Neural cell (in vitro differentiated cells): Measurements from ENCODE around the gene TMC7.

ENCODE experiments used
- CTCF ChIP-seq: fragments of 450-650 bp; IDR thresholded peaks from 2 replicates; pipeline ENCODE4 v1.5.1; 2014; ENCODE audit warnings: antibody characterized with exemption, mild to moderate bottlenecking, moderate library complexity; ENCODE audit not compliant: poor library complexity, severe bottlenecking
- EP300 ChIP-seq: fragments of 450-650 bp; conservative IDR thresholded peaks from 2 replicates; pipeline ENCODE4 v1.6.1; 2014; ENCODE audit warnings: antibody characterized with exemption, mild to moderate bottlenecking, moderate library complexity; ENCODE audit not compliant: poor library complexity, severe bottlenecking
- EZH2 ChIP-seq: fragments of 200-600, 300-800 bp; shearing (Covaris generic), sonication (generic); IDR thresholded peaks from 2 replicates; pipeline ENCODE4 v1.6.1; 2014; ENCODE audit warnings: antibody characterized with exemption, low read length, borderline replicate concordance, mild to moderate bottlenecking; ENCODE audit not compliant: insufficient read depth, poor library complexity, severe bottlenecking
- MXI1 ChIP-seq: fragments of 450-650 bp; conservative IDR thresholded peaks from 2 replicates; pipeline ENCODE4 v1.6.1; 2014; ENCODE audit warnings: antibody characterized with exemption, mild to moderate bottlenecking; ENCODE audit not compliant: poor library complexity, severe bottlenecking
- POLR2AphosphoS5 ChIP-seq: IDR thresholded peaks from 2 replicates; pipeline ENCODE4 v1.6.1; 2012
- RAD21 ChIP-seq: fragments of 450-650 bp; conservative IDR thresholded peaks from 2 replicates; pipeline ENCODE4 v1.6.1; 2014; ENCODE audit warnings: antibody characterized with exemption, mild to moderate bottlenecking, moderate library complexity
- REST ChIP-seq: IDR thresholded peaks from 2 replicates; pipeline ENCODE4 v1.6.1; 2012; ENCODE audit warnings: borderline replicate concordance
- SMC3 ChIP-seq: fragments of 450-650 bp; conservative IDR thresholded peaks from 2 replicates; pipeline ENCODE4 v1.6.1; 2014; ENCODE audit warnings: antibody characterized with exemption, mild to moderate bottlenecking, moderate library complexity; ENCODE audit not compliant: poor library complexity
- TAF1 ChIP-seq: IDR thresholded peaks from 2 replicates; pipeline ENCODE4 v1.6.1; 2012; ENCODE audit warnings: low read depth

- TF ChIP-seq CTCF (no peak), POLR2AphosphoS5 (no peak), REST (no peak), TAF1 (no peak), EP300 (no peak), EZH2 (no peak), SMC3 (no peak), RAD21 (no peak), MXI1 (no peak)
Observed at GRCh38 chr16:19102187-19102872, 118.6 kb downstream of the TMC7 start.
